Measurements from ENCODE around the gene FRAS1.

GRCh38 chr4:78237360-78237759, 180.2 kb downstream of the FRAS1 start:
- no peak for TF ChIP-seq FOXP2 (optimal IDR thresholded peaks at IDR 0.05; ENCODE audit: borderline replicate concordance, extremely low read depth, extremely low read length, insufficient read depth)
- no peak for TF ChIP-seq TAF1 (IDR thresholded peaks at IDR 0.05; ENCODE audit: borderline replicate concordance, insufficient read depth, low read length)

All from PFSK-1 (cell line).